Hepatocyte (in vitro differentiated cells): ENCODE data around the gene GHRL.

Experiments
- EZH2 ChIP-seq: fragments of 200-600 bp; sonication (generic); IDR thresholded peaks from 2 replicates; pipeline ENCODE4 v1.6.1; 2016; ENCODE audit warnings: antibody characterized with exemption, mild to moderate bottlenecking, borderline replicate concordance
- EZH2phosphoT487 ChIP-seq: fragments of 200-600 bp; sonication (generic); IDR thresholded peaks from one replicate; pipeline ENCODE4 v1.6.1; 2018; ENCODE audit warnings: antibody characterized with exemption, mild to moderate bottlenecking, low read depth, moderate library complexity; ENCODE audit not compliant: unreplicated experiment, severe bottlenecking
- TF ChIP-seq, protein P1 (sequence below): fragments of 200-600 bp; sonication (generic); IDR thresholded peaks from 2 replicates; pipeline ENCODE4 v1.5.1; 2016; ENCODE audit warnings: antibody characterized with exemption, mild to moderate bottlenecking; ENCODE audit not compliant: poor library complexity

GRCh38 chr3:10337323-10338163, 44.8 kb upstream of the GHRL start:
- TF ChIP-seq, protein P1, sequence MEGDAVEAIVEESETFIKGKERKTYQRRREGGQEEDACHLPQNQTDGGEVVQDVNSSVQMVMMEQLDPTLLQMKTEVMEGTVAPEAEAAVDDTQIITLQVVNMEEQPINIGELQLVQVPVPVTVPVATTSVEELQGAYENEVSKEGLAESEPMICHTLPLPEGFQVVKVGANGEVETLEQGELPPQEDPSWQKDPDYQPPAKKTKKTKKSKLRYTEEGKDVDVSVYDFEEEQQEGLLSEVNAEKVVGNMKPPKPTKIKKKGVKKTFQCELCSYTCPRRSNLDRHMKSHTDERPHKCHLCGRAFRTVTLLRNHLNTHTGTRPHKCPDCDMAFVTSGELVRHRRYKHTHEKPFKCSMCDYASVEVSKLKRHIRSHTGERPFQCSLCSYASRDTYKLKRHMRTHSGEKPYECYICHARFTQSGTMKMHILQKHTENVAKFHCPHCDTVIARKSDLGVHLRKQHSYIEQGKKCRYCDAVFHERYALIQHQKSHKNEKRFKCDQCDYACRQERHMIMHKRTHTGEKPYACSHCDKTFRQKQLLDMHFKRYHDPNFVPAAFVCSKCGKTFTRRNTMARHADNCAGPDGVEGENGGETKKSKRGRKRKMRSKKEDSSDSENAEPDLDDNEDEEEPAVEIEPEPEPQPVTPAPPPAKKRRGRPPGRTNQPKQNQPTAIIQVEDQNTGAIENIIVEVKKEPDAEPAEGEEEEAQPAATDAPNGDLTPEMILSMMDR = no peak
- no peak for TF ChIP-seq EZH2phosphoT487
- TF ChIP-seq EZH2 = no peak
